Gastroesophageal sphincter (tissue), 3 donors: Measurements from ENCODE around the gene CXorf66.

ENCODE experiments used
- CTCF ChIP-seq, 4 experiments: fragments of 200-600 bp in 2 of 4; fragments of 450-650 bp in 2 of 4; sonication (generic) in 1 of 4; IDR thresholded peaks; one replicate each; pipeline ENCODE4 v1.5.1; 2017 to 2019; ENCODE audit warnings: antibody characterized with exemption in 4 of 4, mild to moderate bottlenecking in 2 of 4, moderate library complexity in 2 of 4
- EP300 ChIP-seq: sonication (generic); formaldehyde crosslinking; IDR thresholded peaks from one replicate; pipeline ENCODE4 v1.6.1; 2017; ENCODE audit warnings: antibody characterized with exemption, mild to moderate bottlenecking
- POLR2A ChIP-seq, 2 donors: fragments of 450-650 bp; IDR thresholded peaks; one replicate each; pipeline ENCODE4 v1.6.1; 2017; ENCODE audit warnings: antibody characterized with exemption in 2 of 2, mild to moderate bottlenecking in 2 of 2, moderate library complexity in 1 of 2
- POLR2AphosphoS5 ChIP-seq: sonication (generic); formaldehyde crosslinking; IDR thresholded peaks from one replicate; pipeline ENCODE4 v1.6.1; 2017; ENCODE audit warnings: antibody characterized with exemption

- TF ChIP-seq CTCF (IDR thresholded peaks at IDR 0.05) (no peak), POLR2AphosphoS5 (no peak), POLR2A (IDR thresholded peaks at IDR 0.05) (no peak), EP300 (no peak)
Measured at GRCh38 chrX:139971394-139971749, 6.1 kb upstream of the CXorf66 start.
